DMS53 treated with DMSO at 0.1 percent for 48 hours (cell line): ENCODE results near the gene TUBA3C.

ENCODE experiments used
- DNase-seq: peaks from one replicate; lab custom pipeline; 2025; ENCODE audit not compliant: unreplicated experiment; lab: John Stamatoyannopoulos, UW

TUBA3C gene

DNA sequence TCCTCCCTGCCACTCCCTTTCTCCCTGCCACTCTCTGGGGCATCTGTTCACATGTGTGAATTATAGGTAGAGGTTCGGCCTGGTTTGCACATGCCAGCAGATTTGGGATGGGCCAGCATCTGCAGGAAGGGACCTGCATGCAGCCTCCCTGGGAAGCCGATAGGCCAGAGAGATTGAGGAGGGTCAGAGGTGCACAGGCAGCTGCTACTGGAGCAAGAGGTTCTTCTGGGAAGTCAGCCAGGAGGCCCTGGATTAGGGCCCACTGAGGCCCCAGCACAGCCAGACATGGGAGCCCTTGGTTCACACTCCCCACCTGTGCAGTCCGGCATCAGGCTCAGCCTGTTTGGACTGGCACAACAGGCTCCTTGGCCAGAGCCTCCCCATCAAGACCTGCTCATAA lies 12.1 kb downstream of the TUBA3C start:
- DNase-seq = no peak

DNA sequence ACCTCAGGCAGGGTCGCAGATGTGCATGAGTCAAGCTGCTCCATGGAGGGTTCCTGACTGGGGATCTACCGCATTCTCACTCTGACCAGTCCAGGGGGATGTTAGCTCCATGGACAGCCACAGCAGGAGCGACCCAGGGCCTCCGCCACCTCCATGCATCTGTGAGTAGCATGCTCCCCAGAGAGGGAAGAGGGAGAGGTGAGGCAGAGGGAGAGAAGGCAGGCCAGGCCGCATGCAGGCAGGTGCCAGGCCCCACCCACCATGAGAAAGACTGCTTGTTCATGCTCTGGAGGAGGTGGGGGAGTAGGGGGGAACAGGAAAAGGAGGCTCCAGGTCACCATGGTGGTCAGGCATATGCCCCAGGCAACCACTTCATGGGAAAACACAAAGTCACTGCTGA lies 20.3 kb downstream of the TUBA3C start:
- no peak for DNase-seq

DNA sequence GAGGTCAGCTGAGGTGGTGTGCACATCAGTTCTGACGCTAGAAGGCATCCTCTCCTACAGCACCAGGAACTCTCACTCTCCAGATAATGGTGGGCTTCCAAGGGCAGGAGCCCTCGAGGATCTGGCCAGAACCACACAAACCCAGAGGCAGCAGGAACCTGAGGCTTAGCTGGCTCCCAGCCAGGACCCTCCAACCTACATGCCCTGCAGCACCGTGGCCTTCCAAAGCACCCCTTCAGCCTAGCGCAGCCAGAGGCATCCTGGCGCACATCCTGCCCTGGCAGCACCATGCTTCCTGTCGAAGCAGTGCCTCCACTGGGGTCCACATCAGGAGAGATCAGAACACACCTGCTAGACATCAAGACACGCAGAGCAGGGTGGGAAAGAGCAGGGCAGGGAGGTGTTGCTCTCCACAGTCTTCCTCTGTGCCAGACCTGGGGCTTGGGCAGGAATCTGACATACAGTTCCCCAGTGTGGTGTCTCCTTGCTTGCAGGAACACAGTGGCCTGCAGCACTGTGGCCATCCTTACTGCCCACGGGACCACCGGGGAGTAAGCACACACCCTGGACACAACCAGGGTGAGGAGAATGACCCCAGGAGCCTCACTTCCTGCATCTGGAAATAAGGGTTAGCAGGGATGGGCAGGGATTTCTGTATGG lies 21.7 kb downstream of the TUBA3C start:
- no peak for DNase-seq

DNA sequence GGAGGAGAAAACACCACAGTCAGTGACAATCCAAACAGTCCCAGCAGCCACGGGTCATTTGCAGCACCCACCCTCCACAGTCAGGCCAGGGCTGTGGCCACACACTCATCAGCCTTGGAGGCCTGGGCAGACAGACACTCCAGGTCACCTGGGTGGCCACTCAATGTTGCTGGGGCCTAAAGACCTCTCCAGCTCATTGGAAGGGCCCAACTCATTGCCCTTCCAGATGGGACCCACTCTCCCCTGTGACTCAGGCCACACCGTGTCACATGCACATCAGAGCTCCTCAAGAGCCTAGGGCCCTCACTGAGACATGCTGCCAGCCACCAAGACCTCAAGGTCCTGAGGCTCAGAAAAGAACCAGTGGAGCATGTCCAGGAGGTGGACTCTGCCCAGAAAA lies 22.4 kb downstream of the TUBA3C start:
- DNase-seq = no peak

DNA sequence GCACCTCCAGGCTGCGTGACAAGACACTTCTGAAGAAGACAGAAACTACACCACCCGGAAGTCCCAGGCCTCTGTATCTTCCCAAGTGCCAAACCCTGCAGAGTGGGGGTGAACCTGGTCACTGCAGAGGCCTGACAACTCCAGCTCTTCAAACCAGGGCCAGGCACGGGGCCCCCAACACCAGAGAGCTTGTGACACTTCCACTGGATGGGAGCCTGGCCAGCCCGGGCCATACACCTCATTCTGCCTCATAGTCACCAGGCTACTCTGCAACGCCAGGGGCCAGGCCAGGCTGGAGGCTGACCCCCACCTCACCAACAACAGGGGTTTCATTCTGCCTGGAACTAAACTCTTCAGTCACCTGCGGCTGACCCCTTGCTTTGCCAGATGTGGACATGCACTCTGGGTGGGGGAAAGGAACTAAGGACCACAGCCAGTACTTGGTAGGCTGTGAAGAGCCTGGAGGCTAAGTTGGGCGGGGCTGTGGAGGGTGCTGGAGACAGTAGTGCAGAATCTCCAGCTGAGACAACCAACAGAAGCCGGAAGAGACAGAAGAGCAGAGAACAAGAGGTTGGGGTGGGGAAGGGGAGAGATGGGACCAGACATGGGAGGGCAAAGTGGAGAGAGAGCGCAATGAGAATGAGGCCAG lies 23.0 kb downstream of the TUBA3C start:
- no peak for DNase-seq

DNA sequence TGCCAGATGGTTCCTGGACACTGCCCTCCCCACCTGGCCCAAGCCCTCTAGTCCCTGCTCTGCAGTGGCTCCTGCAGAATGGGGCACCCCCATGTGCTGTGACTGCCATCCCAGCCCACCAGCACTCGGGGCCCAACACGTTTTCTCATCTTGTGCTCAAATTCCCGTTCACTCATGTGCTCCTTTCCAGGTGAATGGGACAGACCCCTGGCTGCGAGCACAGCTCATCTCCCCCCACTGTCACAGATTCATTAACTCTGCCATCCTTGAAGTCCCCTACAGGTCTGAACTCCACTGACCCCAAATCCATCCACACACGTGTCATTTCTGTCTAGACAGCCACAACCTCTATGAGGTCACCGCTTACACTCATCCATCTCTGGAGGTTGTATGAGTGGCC lies 23.6 kb downstream of the TUBA3C start:
- DNase-seq = no peak

DNA sequence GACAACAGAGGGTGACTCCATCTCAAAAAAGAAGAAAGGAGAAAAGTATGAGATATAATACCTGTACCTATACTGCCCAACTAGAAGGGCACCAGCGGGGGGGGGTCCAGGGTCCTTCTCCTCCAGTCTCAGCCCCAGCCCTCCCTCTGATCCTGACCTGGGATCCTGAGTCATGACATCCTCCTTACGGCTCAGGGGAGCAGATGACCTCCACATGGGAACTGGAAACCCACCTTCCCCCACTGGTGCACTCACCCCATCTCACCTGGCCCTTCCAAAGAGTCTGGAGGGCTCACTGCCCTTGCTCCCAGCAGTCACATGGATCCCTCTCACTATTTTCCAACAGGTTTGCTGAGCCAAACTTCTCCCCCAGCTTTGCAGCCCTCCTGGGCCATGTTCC lies 24.2 kb downstream of the TUBA3C start:
- no peak for DNase-seq

DNA sequence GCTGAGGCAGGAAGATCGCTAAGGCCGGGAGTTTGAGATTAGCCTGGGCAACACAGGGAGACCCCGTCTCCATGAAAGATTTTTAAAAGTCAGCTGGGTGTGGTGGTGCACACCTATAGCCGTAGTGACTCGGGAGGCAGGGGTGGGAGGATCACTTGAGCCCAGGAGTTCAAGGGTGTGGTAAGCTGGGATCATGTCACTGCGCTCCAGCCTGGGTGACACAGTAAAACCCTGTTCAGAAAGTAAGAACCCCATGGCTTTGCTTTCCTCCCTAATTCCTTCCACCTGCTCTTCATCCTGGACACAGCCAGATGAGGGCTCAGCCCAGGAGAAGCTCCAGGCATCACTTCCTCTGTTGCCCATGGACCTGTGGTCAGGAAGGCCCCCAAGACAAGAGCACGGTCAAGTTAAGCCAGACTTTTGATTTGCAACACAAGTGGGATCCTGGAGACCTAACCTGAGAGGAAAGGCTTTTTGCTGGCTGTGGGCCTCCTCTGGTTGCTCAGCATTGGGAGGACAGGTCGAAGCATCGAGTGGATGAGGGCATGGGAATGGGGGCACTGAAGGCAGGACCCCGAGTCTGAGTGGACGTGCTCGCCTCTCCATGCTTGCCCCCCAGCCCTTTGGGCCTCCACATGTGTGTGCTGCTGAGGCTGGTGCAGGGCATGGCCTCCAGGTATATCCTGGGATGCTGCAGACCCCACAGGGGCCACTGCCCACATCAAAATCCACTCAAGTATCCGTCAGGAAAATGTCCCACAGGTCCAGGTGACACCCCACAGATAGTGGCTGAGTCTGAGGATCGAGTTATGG lies 25.4 kb downstream of the TUBA3C start:
- DNase-seq = no peak

DNA sequence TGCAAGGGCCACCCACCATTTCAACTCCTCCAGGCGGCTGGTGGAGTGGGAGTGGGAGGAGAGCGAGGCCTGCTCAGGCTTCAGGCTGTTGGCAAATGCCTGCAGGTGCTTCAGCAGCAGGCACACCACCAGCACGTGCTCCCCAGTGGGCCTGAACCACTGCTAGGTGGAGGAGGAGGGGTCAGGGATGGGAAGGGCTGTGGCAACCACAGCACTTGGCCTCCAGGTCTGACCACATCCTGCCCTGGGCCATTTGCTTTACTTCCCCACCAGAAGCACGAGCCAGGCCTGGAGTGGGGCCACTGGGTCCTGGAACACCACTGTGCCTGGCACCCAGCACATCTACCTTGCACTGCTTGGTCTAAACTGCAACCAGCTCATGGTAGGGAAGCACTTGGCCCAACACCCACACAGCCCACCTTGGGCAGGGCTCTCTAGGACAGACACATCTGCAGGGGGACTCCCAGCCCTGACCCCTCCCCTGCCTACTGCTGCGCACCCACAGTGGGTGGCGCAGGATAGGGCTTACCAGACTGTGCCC lies 26.2 kb downstream of the TUBA3C start:
- DNase-seq = no peak

DNA sequence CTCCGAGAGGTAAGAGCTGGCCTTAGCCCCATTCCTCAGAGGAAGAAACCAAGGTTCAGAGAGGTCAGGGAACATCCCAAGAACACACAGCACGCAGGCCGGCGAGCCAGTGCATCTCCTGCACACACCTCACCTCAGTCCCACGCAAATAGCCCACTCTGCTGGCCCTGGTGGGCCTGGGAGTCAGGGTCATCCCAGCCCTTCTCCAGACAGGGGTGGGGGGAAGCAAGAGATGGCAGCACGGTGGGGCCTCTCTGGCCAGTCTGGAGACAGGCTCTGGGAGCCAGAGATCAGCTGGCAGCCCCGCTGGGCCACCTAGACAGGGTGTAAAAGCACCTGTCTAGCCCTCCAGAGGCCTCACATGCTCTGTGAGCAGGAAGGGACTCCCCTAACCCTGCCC lies 26.8 kb downstream of the TUBA3C start:
- no peak for DNase-seq

DNA sequence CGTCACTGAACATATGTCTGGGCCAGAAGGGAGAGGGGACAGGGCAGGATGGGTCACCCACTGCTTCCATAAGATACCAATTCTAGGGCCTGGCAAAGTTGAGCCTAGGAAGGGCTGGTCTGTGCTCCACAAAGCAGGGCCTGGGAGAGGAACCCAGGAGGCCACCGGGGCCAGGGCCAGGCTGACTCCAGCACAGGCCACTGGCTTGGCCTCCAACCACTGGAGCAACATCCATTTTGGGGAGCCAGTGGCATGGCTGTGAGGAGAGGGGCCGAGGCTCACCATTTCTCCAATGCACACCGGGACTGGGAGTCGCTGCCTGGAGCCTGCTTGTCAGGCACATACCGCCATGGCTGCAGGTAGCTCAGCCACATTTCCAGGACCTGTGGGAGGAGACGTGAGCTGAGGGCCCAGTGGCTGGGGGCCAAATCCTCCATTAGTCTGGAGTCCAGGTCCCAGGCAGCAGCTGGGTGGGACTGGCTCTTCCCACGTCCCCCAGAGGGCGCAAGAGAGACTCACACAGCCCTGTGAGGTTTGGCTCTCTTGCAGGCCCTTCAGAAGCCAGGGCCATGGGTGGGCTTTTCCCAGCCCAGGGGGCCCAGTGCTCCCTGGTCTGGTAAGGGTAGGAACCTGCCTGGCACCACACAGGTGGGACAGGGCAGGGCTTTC lies 27.7 kb downstream of the TUBA3C start:
- DNase-seq = no peak

DNA sequence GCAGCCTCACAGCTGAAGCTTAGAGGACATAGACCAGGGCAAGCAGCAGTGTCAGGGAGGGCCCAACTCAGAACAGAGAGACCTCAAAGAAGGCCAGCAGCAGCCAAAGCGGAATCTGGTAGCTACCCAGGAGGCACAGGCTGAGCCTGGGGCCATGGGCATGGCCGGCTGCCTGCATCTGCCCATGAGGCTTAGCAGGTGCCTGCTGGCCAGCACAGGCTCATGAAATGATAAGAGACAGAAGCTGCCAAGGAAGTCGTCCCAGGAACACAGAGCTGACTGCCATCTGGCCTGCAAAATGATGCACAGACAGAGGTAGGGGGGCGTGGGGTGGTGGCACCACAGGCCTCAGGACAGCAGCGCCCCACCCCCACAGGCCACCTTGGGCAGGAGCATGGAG lies 29.2 kb downstream of the TUBA3C start:
- no peak for DNase-seq

DNA sequence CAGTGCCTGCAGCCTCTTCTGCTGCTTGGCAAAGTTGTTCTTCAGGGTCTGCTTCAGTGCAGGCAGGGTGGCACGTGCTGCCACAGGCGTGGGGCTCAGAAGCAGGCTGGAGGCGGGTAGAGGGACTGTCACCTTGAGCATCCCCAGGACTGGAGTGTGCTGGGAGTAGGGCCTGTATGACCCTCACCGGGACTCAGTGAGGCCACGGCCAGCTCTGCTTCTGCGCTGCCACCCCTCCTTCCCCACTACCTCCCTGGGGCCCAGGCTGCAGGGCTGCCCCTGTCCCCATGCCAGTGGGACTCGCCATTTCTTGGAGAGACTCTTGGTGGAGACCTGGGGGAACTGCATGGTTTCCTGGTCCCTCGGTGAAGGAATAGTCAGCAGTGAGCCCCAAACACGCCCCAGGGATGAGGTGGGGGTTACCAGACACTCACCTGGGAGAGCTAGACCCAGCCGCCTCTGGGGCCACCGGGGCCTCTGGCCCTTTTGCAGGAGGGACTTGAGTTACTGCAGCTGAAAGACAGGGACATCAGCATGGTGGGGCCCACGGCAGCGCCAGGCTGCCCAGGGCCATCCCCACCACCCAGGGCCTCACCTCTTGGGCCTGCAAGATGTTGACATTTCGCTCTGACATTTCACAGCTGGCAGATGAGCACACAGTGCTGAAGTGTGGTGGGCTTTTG lies 29.9 kb downstream of the TUBA3C start:
- DNase-seq = no peak

DNA sequence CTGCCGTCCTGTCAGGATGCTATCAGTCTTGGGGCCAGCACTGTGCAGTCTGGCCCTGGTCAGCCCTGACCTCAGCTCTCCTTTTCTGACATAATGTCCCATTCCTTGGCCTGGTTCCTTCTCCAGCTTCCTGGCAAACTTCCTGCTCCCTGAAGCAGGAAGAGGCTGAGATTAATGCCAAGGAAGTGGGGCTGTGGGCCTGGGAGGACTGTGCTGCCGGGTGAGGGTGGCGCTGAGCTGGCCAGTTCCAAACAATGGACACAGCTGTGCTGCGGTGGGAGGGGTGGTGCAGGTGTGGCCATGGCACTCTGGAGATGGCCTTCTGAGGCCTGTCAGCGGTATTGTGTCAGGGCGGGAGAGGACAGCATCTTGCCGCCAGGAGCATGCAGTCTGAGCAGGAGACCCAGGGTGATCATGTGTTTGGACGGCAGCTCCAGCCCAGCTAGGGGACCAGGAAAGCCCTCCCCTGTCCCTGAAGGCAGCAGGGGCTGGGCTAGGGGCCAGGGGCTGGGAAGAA lies 30.9 kb downstream of the TUBA3C start:
- no peak for DNase-seq

DNA sequence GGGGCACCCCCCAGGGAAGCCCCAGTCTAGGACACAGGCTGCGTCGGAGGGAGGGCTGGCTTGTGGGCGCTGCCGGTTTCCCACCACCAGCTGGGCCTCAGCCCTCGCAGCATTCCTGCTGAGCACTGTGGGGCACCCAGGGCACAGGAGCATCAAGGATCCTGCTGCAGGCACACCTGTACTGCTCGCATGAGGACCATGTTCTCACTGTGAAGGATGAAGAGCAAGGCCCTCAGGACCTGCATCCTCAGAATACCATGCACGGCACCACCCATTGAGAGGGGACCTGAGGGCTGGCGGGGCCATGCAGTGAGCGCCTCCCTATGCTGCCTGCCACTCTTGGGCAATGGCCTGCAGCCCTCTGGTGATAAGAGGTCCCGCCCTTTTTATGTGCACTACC lies 31.4 kb downstream of the TUBA3C start:
- no peak for DNase-seq

DNA sequence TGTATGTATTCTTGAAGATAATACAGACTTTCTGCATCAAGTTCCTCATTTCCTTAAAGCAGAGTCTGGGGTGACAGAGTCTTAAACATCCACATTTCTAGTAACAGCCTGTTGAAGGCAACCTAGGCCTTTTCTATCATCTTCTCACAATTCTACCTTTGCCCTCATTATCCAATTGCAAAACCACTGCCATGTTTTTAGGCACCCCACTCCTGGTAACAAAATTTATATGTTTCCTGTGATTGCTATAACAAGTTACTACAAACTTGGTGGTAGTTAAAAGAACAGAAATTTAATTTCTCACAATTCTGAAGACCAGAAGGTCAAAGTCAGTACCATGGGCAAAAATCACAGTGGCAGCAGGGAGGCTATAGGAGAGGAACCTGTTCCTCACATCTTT lies 33.1 kb downstream of the TUBA3C start:
- no peak for DNase-seq
